GM12872 (cell line): ENCODE measurements around the gene IRGC.

Experiments used
- TF ChIP-seq, protein P1 (sequence below): IDR thresholded peaks from 3 replicates; pipeline ENCODE4 v1.5.1; 2011; ENCODE audit warnings: low read depth, mild to moderate bottlenecking, low read length, moderate library complexity; ENCODE audit not compliant: insufficient read depth

Gene IRGC

DNA sequence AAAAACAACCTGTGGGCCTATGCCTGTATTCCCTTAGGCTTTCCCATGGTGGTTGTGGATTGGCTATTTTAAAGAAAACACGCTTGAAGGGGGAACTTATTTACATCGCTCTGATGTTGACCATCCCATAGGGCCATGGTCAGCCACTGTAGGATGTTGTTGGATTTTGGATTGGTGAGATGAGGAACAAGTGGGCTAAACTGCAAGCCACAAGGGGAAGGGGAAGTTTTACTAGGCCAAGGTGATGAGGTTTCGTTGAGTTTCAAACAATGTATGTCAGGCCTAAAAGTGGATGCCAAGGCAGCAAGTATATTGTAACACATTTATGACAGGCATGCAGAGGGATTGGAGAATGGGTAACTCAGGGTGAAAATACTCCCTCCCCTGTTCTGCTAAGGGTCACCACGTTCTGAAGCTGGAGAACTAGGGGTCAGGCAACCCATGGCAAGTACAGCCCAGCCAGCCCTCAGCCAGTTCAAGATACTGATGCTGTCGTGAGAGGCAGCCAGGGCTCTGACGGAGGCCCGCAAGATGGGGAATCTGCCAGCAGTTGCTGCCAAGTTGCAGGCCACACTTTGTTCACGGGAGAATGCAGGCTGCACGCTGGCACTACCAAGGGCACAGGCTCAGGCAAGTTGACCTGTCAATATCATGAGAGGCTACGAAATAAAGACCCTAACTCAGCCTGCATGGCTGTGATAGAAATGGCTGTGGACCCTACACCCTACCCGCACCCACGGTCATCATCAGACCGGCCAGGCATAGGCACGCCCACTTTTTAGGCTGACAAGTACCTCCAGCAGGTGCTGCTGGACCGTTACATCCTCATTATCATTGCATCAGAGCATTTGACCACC lies 11.1 kb downstream of the IRGC start:
- TF ChIP-seq, protein P1, sequence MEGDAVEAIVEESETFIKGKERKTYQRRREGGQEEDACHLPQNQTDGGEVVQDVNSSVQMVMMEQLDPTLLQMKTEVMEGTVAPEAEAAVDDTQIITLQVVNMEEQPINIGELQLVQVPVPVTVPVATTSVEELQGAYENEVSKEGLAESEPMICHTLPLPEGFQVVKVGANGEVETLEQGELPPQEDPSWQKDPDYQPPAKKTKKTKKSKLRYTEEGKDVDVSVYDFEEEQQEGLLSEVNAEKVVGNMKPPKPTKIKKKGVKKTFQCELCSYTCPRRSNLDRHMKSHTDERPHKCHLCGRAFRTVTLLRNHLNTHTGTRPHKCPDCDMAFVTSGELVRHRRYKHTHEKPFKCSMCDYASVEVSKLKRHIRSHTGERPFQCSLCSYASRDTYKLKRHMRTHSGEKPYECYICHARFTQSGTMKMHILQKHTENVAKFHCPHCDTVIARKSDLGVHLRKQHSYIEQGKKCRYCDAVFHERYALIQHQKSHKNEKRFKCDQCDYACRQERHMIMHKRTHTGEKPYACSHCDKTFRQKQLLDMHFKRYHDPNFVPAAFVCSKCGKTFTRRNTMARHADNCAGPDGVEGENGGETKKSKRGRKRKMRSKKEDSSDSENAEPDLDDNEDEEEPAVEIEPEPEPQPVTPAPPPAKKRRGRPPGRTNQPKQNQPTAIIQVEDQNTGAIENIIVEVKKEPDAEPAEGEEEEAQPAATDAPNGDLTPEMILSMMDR: no peak

DNA sequence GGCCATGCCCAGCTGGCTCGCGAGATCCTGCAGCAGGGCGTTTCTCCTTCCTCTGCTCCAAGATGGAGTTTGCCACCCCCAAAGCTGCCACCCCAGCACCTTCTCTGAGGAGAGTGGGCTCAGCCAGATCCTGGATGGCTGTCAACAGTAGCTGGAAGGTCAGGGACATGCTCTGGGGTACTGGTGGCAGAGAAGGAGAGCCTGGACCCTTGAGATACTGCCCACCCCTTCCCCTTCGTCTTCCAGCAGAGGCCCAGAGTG lies 11.6 kb downstream of the IRGC start:
- TF ChIP-seq, protein P1: no peak

DNA sequence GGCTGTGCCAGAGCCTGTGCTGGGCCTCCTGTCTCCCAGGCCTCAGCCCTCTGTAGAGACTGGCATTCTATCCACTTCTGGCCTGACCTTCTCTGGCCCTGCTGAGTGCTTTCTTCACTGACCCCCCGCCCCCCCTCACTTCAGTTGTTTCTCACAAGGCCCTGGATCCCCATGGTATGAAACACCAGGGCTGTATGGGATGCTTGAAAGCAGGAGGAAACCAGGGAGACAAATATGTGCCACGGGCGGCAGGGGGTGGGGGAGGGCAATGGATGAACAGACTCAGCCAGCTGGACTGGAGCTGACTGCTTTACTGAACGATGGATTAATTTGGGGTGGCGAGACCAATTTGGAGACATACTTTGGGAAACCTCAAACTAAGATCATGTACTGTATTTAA lies 14.0 kb downstream of the IRGC start:
- TF ChIP-seq, protein P1: no peak

DNA sequence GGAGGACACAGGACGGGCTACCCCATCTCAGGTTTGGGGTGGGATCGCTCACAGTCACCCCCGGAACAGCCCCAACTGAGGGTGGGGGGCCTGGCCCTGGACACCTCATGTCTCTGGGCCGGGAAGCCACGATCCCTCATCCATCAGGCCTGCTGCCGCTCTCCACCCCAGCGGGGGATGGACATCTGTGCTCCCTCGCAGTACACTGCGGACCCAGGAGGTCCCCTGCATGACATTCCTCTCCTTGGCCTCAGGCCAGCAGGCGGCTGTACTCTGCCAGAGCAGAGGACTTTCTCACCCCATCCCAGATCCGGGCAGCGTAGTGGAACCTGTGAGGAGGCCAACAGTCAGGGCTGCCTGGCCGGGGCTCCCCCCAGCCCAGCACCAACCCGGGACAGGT lies 15.5 kb downstream of the IRGC start:
- TF ChIP-seq, protein P1: no peak

DNA sequence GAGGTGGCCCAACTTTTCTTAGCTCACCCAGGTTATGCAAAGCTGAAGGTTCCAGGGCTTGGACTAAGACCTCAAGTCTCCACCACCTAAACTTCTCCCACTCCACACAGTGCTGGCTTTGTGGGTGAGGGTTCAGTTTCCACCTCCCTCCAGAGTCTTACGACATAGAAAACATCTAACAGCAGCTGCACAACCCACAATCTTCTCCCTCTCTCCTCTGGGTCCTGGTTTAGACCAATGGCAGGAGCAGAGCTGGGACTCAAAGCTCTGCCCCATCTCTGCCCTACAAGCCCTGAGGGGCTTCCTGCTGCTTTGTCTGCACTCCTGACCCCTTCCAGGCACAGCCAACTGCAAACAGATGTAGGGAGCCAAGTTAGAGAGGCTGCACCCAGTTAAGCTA lies 16.0 kb downstream of the IRGC start:
- TF ChIP-seq, protein P1: no peak

DNA sequence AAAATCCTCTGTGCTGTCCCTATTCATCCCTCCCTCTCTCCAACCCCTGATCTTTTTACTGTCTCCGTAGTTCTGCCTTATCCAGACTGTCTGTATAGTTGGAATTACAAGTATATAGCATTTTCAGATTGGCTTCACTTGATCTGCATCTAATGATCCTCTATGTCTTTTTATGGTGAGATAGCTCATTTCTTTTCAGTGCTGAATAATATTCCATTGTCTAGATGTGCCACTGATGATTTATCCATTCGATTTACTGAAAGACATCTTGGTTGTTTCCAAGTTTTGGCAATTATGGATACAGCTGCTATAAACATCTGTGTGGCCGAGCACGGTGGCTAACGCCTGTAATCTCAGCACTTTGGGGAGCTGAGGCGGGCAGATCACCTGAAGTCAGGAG lies 19.1 kb downstream of the IRGC start:
- TF ChIP-seq, protein P1: no peak

DNA sequence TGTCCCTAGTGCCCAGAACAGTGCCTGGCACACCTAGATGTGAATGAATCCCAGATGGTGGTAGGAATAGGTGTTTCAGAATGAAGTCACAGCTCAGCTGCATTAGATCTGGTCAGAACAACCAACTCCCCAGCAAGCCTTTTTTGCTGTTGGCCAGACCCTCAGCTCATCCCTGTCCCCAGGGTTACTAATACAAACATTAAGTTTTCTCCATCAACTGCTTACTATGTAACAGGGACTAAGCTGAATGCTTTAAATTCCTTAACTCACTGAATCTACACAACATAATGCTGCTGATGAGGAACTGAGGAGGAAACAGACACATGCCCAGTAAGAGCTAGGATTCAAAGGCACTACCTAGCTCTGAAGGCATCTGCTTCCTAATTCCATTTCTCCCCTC lies 20.1 kb downstream of the IRGC start:
- TF ChIP-seq, protein P1: no peak
